GM18505 (cell line): ENCODE measurements around the gene CSK.

Experiments
- ATAC-seq: cut with Tn5 transposase; IDR thresholded peaks from one replicate; pipeline ENCODE4 v1.9.1; 2021; ENCODE audit not compliant: unreplicated experiment
- POLR2A ChIP-seq: IDR thresholded peaks from 4 replicates; pipeline ENCODE4 v1.6.1; 2011; ENCODE audit warnings: borderline replicate concordance; ENCODE audit not compliant: insufficient read depth, insufficient read length; ENCODE audit errors: extremely low read depth

The CSK gene

DNA sequence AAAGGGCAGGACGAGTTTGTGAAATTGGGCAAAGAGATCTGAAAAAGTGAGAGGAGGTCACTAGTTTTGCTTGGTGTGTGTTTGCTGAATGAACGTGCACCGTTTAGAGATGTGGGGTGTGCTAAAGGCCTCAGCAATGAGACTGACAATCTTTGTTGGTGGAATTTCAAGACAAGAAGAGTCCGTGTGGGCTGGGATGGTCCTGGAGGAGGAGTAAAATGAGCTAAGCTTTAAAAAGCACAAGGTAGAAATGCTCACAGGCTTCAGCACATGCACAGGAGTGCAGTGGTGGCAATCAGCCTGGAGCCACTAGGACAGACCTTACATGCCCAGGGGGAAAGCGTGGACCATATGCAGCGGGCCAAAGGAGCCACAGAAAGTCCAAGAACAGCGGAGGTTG lies 43.1 kb downstream of the CSK start:
- TF ChIP-seq POLR2A = no peak
- ATAC-seq = no peak

DNA sequence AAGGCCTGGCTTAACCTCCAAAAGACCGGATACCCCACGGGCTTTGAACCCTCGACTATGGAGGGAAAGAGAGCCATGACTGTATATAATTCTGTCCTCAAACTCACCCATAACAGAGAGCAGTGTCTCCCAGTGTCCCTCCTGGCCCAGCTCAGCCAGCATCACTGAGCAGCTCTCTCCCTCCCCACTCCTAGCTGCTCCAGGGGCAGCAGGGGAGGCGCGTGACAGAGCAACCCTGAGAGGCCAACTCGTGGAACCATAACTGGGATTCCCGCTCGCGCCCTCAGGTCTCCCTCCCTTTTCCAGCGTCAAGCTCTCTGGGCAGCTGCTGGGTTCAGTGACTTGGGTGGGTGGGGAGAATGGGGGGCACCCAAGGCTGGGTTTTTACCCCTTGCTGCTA lies 44.0 kb downstream of the CSK start:
- no peak for TF ChIP-seq POLR2A
- no peak for ATAC-seq

DNA sequence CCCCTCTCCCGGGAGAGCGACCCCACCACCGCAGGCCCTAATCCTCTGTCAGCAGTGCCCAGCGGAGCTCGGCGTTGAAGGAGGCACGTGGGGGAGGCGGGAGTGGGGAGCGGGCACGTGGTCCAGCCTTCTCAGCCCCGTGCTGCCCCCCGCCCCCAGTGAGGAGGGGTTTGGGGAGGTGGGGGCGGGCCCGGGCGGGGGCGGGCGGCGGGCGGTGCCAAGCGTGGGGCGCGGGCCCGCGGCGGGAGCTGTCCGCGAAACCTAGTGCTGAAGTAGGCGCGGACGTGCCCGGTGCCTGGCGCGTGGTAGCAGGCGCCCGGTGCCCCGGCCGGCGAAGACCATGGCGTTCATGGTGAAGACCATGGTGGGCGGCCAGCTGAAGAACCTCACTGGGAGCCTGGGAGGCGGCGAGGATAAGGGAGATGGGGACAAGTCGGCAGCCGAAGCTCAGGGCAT lies 44.5 kb downstream of the CSK start, which contains the start of gene CPLX3:
TSS of gene CPLX3 (plus strand) at position 264 of the 456 bp plus-strand sequence. CDS start at position 341, 77 bp downstream.
- TF ChIP-seq POLR2A = no peak
- no peak for ATAC-seq

GRCh38 chr15:74826921-74827320 lies 45.0 kb downstream of the CSK start:
- TF ChIP-seq POLR2A = no peak
- no peak for ATAC-seq

DNA sequence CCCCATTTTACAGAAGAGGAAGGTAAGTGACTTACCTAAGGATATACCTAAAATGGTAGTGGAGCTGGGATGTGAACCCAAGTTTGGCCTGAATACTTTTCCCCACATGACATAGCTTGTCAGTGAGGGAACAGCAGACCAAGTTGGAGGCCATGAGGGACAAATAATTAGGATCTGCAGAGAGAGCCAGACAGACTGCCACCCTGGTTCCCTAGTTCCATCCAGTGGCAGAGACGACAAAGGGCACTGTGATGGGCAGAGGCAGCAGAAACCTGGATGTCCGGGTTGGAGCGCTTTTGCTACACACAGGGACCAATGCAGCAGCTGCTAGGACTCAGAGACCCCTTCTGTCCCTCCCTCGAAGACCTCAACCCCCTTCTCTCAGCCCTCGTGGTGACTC lies 45.7 kb downstream of the CSK start:
- no peak for ATAC-seq
- no peak for TF ChIP-seq POLR2A

GRCh38 chr15:74828835-74829234 lies 47.0 kb downstream of the CSK start:
- TF ChIP-seq POLR2A = no peak
- no peak for ATAC-seq

GRCh38 chr15:74829486-74829885 lies 47.6 kb downstream of the CSK start:
- no peak for TF ChIP-seq POLR2A
- no peak for ATAC-seq

DNA sequence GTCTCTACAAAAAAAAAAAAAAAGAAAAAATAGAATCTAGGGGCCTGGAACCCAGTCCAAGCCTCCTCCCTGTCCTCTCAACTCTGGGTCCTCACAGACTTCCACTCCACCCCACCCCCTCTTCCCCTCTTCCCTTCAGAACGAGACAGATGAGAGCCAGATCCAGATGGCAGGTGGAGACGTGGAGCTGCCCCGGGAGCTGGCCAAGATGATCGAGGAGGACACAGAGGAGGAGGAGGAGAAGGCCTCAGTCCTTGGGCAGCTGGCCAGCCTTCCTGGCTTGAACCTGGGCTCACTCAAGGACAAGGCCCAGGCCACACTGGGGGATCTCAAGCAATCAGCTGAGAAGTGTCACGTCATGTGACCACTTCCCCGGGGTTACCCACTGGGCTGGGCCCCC lies 48.1 kb downstream of the CSK start:
- no peak for TF ChIP-seq POLR2A
- ATAC-seq = no peak

- no peak for ATAC-seq
- TF ChIP-seq POLR2A = no peak
Observed at GRCh38 chr15:74830868-74831267, 49.0 kb downstream of the CSK start.

DNA sequence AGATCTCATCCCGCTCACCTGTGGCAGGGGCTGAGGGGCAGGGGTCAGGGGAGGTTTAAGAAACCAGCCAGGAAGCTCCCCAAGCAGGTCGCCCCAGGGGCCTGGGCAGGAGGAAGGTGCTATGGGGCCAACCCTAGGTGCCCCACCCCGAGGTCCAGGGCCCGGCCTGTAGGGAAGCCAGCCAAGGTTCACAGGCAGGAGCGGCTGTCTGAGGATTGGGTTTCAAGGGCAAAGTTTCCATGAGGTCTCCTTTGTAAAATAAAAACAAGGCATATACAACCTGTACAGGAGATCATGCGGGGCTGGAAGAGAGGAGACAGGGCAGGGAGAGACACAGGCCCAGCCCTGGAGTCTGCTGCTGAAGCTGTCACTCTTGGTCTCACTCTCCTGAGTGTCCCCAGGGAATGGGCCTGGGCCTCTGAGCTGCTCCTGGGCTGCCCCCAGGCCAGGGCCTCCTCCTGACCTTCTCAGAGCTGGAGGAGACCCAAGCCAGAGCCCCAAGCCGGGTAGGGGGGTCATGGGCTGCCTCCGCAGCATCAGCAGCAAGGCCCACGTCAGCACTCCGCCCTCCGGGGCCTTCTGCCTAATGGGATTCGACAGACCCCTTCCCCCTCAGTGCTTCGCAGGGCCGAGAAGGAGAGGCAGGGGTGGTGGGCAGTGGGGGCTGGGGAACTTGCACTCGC lies 50.1 kb downstream of the CSK start:
- TF ChIP-seq POLR2A = no peak
- no peak for ATAC-seq

- no peak for ATAC-seq
- no peak for TF ChIP-seq POLR2A
Observed at GRCh38 chr15:74832826-74833225, 50.9 kb downstream of the CSK start.

DNA sequence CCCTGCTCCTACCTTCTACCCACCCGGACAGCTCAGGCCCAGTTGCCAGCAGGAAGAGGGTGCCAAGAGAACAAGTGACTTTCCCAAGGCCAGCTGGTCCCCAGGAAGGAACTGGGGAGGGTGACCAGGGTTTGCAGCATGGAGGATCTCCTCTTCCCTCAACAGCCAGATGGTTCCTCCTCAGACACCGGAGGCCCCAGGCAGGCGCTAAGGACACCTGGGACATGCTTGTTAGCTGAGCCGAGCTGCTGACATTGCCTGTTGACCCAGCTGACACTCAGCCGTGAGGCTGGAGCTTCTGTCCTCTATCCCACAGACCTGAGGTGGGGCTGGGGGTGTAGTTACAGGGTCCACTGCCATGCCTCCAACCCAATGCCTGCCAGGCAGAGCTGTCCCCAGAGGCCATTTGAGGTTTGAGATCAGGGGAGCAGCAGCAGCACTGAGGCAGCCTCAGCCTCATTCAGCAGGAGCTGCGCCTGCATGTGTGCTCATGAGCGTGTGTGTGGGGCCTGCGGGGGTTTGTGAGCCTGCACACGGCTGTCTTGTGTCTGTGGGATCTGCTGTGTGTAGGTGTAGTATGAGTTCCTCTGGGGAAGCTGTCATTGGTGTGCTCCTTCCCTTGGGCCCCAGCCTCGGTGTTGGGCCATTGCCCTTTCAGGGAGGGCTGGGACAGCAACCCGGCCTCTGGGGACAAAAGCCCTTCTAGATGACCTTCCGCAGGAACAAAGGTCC lies 51.7 kb downstream of the CSK start:
- no peak for TF ChIP-seq POLR2A
- ATAC-seq = no peak

- ATAC-seq = no peak
- no peak for TF ChIP-seq POLR2A
Observed at GRCh38 chr15:74835312-74835823, 53.5 kb downstream of the CSK start.

GRCh38 chr15:74836846-74837245 lies 55.0 kb downstream of the CSK start:
- no peak for TF ChIP-seq POLR2A

DNA sequence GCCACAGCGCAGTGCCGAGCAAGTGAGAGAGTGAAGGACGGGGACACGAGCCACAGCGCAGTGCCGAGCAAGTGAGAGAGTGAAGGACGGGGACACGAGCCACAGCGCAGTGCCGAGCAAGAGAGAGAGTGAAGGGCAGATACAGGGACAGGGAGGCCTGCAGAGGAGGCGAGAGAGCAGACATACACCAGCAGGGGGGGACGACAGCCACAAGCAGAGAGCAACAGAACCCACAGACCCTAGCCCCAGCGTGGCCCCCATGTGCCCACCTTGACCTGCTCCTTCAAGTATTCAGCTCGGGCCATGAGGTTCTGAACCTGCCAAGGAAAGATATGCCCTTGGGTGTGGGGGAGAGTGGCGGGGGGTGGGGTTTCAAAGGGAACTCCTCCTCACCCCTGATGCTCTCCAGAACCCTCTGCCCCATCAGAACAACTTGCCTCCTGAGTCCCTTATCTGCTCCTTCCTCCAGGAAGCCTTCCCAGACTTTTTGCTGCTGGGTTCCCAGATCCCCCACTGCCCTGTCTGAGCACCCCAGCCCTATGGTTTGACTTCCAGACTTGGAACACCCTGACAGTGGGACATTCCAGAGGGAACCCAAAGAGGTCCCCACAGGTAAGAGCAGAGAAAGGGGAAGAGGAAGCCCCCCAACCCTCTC lies 55.7 kb downstream of the CSK start:
- ATAC-seq = no peak
- TF ChIP-seq POLR2A = no peak

More at GRCh38 chr15:74836846-74837245, 55.0 kb downstream of the CSK start:
- ATAC-seq = no peak
